Kidney capillary endothelial cell (primary cell): ENCODE measurements around the gene NSFL1C.
"Not testable (repeated sequence)": the region's sequence is repeated elsewhere in the genome, so short reads cannot be mapped to it uniquely, and the experiment has no call there.

Source experiments
- DNase-seq: peaks from one replicate; pipeline ENCODE4 v3.0.0-alpha.2; 2018; ENCODE audit warnings: low spot score

The NSFL1C gene

GRCh38 chr20:1423625-1424106 is 43.0 kb downstream of the NSFL1C start:
- no peak for DNase-seq

- DNase-seq: no peak
Observed at GRCh38 chr20:1423206-1423605, 43.4 kb downstream of the NSFL1C start.

GRCh38 chr20:1422753-1423152 is 43.9 kb downstream of the NSFL1C start:
- DNase-seq: no peak

- no peak for DNase-seq
Observed at GRCh38 chr20:1420066-1420465, 46.6 kb downstream of the NSFL1C start.

- peak; percentile 99 for DNase-seq
Observed at GRCh38 chr20:1418350-1418749, 48.3 kb downstream of the NSFL1C start.

- no peak for DNase-seq
Observed at GRCh38 chr20:1417790-1418189, 48.9 kb downstream of the NSFL1C start.

- peak; percentile 87 for DNase-seq
Observed at GRCh38 chr20:1417273-1417672, 49.4 kb downstream of the NSFL1C start.

GRCh38 chr20:1415667-1416468 is 50.8 kb downstream of the NSFL1C start:
- peak; percentile 100 for DNase-seq

- no peak for DNase-seq
Observed at GRCh38 chr20:1414982-1415381, 51.7 kb downstream of the NSFL1C start.

- no peak for DNase-seq
Observed at GRCh38 chr20:1405801-1406200, 60.8 kb downstream of the NSFL1C start.

- DNase-seq: no peak
Observed at GRCh38 chr20:1403624-1404023, 63.0 kb downstream of the NSFL1C start.

- DNase-seq: no peak
Observed at GRCh38 chr20:1402149-1402548, 64.5 kb downstream of the NSFL1C start.

- no peak for DNase-seq
Observed at GRCh38 chr20:1401451-1401907, 65.2 kb downstream of the NSFL1C start.

GRCh38 chr20:1399678-1400366 is 66.8 kb downstream of the NSFL1C start:
- peak; percentile 80 for DNase-seq

- DNase-seq: not testable (repeated sequence)
Observed at GRCh38 chr20:1398185-1398584, 68.5 kb downstream of the NSFL1C start.

- DNase-seq: no peak
Observed at GRCh38 chr20:1397710-1398109, 68.9 kb downstream of the NSFL1C start.

GRCh38 chr20:1396702-1397101 is 69.9 kb downstream of the NSFL1C start:
- no peak for DNase-seq

- DNase-seq: peak; percentile 93
Observed at GRCh38 chr20:1396264-1396663, 70.4 kb downstream of the NSFL1C start.

GRCh38 chr20:1394686-1395085 is 72.0 kb downstream of the NSFL1C start:
- DNase-seq: peak; percentile 25

GRCh38 chr20:1393507-1393882 is 73.2 kb downstream of the NSFL1C start:
- DNase-seq: no peak

GRCh38 chr20:1392693-1393506 is 73.7 kb downstream of the NSFL1C start, which contains the start of gene FKBP1A:
Gene FKBP1A (minus strand): TSS chr20:1393054. CDS start chr20:1392998, 56 bp downstream.
- DNase-seq: peak; percentile 94

- peak; percentile 3 for DNase-seq
Observed at GRCh38 chr20:1392443-1392692, 74.3 kb downstream of the NSFL1C start.
